RWPE1 (cell line): ENCODE measurements around the gene IL11RA.
"Not testable (repeated sequence)": the region's sequence is repeated elsewhere in the genome, so short reads cannot be mapped to it uniquely, and the experiment has no call there.

Experiments used
- CTCF ChIA-PET: fragments of 350-600 bp; sonication (Branson Sonifier 250); formaldehyde crosslinking; extraction: SDS; loops from one replicate; lab custom pipeline; 2021; lab: Yijun Ruan, JAX
- POLR2A ChIA-PET: fragments of 400-600 bp; formaldehyde crosslinking; extraction: SDS; loops from one replicate; lab custom pipeline; 2020; ENCODE audit warnings: antibody characterized with exemption; ENCODE audit not compliant: low non-redundant PET; lab: Yijun Ruan, JAX
- DNase-seq: peaks from one replicate; pipeline ENCODE4 v3.0.0; 2012; ENCODE audit warnings: low spot score
- H3K27ac ChIP-seq: fragments of 450-650 bp; 2 replicates; pipeline ENCODE4 v1.5.1; 2017
- TF ChIP-seq, protein P1 (sequence below): fragments of 450-650 bp; conservative IDR thresholded peaks from 2 replicates; pipeline ENCODE4 v1.5.1; 2017; ENCODE audit warnings: low read depth, mild to moderate bottlenecking

The IL11RA gene

DNA sequence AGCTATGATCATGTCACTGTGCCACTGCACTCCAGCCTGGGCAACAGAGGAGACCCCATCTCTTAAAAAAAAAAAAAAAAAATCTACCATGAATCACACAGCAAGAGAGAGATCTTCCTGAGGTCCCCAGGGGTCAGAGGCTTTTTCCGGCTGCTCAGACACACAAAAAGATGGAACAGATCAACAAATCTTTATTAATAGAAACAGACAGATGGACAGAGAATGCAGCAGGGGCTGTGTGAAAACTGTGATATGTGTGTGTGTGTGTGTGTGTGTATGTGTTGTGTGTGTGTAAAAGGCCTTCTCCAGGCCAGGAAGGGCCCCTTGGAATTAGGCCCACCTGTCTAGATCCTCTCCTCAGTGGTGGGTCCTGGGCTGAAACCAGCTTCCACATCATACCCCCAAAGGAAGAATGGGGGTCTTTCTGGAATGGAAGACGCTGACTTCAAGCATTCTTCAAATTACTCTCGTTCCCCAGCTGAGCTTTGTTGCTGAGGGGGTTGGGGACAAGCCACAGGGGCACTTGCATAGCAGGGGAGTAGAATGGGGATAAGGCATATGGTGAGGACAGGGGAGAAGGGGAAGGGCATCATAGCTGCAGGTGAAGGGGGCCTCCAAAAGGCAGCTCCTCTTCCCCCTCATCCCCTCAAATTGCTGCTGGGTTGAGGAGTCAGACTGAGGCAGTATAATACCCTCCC, 17.3 kb upstream of the IL11RA start:
- TF ChIP-seq, protein P1, sequence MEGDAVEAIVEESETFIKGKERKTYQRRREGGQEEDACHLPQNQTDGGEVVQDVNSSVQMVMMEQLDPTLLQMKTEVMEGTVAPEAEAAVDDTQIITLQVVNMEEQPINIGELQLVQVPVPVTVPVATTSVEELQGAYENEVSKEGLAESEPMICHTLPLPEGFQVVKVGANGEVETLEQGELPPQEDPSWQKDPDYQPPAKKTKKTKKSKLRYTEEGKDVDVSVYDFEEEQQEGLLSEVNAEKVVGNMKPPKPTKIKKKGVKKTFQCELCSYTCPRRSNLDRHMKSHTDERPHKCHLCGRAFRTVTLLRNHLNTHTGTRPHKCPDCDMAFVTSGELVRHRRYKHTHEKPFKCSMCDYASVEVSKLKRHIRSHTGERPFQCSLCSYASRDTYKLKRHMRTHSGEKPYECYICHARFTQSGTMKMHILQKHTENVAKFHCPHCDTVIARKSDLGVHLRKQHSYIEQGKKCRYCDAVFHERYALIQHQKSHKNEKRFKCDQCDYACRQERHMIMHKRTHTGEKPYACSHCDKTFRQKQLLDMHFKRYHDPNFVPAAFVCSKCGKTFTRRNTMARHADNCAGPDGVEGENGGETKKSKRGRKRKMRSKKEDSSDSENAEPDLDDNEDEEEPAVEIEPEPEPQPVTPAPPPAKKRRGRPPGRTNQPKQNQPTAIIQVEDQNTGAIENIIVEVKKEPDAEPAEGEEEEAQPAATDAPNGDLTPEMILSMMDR: no peak
- CTCF ChIA-PET: interaction anchor here (0.5 to 2.1 kb wide), 22 partner anchors 9 to 1064 kb away, joined by 3 to 12 read pairs (median 6); partner anchors contain the start of genes DCTN3, GALT and IL11RA

DNA sequence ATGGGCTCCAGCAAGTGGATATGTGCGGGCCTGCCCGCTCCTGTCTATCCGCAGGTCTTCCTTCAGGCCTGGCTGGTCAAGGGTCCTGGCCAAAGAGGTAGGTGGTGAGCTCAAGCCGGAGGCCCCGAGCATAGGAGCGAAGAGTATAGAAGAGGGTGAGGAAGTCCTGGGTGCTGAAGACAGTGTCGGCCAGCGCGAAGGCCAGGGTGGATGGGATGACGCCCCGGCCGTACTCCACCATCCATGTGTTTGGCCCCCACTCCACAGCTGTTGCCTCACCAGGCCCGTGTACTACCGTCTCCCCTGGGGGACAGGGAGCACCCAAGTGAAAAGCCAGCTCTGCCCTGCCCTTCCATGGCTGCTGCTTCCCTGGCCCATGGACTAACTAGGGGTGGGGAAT, 16.4 kb upstream of the IL11RA start:
- ChIA-PET CTCF (interaction anchor here (0.5 to 2.1 kb wide), 7 partner anchors 25 to 688 kb away, joined by 3 to 10 read pairs (median 4); no protein-coding TSS in a partner anchor), POLR2A (interaction anchor here (0.6 to 1.1 kb wide), 3 partner anchors 11 to 230 kb away, joined by 3 read pairs; partner anchors contain the start of gene GALT)
- peak overlapping the region; percentile 79 for H3K27ac ChIP-seq
- DNase-seq: no peak
- TF ChIP-seq, protein P1: no peak

More for the DNA sequence above, 17.3 kb upstream of the IL11RA start:
- POLR2A ChIA-PET: interaction anchor here (0.6 to 1.1 kb wide), 4 partner anchors 12 to 162 kb away, joined by 3 to 10 read pairs (median 4); partner anchors contain the start of gene GALT
- no peak for DNase-seq
- peak overlapping the region; percentile 79 for H3K27ac ChIP-seq

DNA sequence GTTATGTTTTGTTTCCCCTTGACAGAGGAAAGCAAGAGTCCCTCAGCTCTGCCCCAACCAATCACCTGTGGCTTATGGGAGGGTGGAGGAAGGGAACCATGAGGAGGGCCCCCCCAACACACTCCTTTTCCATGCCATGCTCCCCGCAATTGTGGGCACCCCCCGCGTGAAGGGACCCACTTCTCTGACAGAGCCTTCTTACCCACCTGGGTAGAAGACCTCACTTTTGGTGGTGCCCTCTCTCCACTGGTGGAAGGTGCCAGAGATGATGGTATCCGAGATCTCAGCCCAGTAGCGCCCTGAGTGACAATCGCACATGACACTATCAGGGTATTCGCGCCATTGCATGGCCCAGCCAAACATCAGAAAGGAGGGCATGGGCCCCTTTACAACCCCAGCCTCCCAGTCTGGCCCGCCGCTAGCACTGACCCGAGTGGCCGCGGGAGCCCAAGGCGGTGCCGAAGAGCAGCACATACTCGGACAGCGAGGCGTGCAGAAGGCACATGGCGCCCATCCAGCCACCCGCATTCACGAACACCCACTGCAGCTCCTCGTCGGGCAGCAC, 15.1 kb upstream of the IL11RA start:
- H3K27ac ChIP-seq: peak overlapping the region; percentile 79

DNA sequence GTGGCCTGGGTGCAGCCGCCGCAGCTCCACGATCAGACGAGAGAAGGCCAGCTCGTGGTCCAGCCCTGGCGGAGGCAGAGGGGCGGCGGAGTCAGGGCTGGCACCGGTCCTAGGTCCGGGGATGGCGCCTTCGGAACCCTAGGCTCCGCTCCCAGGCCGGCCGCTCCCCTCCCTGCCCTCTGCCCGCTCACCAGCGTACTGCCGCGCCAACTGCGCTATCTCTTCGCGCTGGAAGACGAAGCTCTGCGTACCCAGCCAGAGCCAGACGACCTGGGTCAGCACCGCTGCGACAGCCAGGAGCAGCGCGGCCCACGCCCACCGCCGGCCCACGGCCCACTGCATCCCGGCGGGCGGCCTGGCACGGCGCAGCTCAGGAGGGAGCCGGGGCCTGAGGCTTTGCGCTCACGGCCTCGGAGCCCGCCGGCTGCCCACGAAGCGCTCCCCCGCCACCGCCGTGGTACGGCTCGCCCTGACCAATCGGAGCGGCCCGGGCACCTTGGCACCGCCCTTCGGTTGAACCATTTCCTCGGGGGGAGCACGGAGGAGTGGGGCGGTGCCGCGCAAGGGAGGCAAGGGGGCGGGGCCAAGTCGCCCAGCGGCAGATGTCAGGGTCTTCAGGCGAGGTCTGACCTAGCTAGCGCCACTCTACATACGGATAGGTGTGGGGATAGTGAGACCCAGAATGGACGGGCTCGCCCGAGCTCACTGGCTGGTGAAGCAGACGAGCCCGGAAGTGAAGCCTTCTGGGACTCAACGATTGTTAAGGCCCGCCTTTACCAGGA, 14.4 kb upstream of the IL11RA start, which contains the start of gene SIGMAR1:
Gene SIGMAR1 (minus strand): TSS at position 432 of the 782 bp plus-strand sequence. CDS start 90 bp downstream, at position 342.
- H3K27ac ChIP-seq: peak within 1 kb of the TSS; percentile 79
- TF ChIP-seq, protein P1: no peak
- ChIA-PET POLR2A (interaction anchor here (0.6 to 1.3 kb wide), 4 partner anchors 9 to 814 kb away, joined by 3 to 5 read pairs (median 3); partner anchors contain the start of genes GALT and IL11RA), CTCF (interaction anchor here (0.6 to 1.7 kb wide), 6 partner anchors 9 to 717 kb away, joined by 3 to 7 read pairs (median 4); partner anchors contain the start of gene GALT)
- peak; percentile 98 for DNase-seq

More for the DNA sequence above, 15.1 kb upstream of the IL11RA start:
- TF ChIP-seq, protein P1: no peak
- ChIA-PET POLR2A (interaction anchor here (0.6 to 0.9 kb wide), 2 partner anchors 14 to 814 kb away, joined by 3 read pairs; no protein-coding TSS in a partner anchor), CTCF (interaction anchor here (0.6 to 1.7 kb wide), 3 partner anchors 33 to 717 kb away, joined by 3 to 5 read pairs (median 3); no protein-coding TSS in a partner anchor)
- peak; percentile 51 for DNase-seq

DNA sequence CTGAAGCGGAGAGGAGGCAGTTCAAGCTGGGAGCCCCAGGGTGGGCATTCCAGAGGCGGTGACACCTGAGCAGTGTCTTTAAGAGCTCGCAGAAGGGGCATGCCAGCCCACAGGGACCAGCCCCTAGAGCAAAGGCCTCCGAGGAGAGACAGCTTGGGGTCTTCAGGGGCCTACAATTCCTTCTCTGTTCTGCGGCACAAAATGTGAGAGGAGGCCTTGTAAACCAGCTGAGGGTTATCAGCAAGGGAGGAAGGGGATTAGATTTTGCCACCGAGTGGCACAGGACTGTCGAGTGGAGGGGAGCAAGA, 13.9 kb upstream of the IL11RA start:
- H3K27ac ChIP-seq: peak overlapping the region; percentile 79
- ChIA-PET CTCF (interaction anchor here (0.6 to 1.4 kb wide), 4 partner anchors 9 to 441 kb away, joined by 3 to 7 read pairs (median 4); partner anchors contain the start of genes FANCG and GALT), POLR2A (interaction anchor here (0.6 to 1.3 kb wide), 2 partner anchors 9 to 14 kb away, joined by 3 to 5 read pairs; partner anchors contain the start of genes GALT and IL11RA)
- no peak for DNase-seq
- TF ChIP-seq, protein P1: no peak

DNA sequence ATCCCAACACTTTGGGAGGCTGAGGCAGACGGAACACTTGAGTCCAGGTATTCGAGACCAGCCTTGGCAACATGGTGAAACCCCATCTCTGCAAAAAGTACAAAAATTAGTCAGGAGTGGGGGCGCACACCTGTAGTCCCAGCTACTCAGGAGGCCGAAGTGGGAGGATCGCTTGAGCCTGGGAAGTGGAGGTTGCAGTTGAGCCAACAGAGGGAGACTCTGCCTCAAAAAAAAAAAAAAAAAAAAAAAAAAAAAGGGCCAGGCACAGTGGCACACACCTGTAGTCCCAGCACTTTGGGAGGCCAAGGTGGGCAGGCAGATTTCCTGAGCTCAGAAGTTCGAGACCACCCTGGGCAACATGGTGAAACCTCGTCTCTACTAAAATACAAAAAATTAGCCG, 12.7 kb upstream of the IL11RA start:
- CTCF ChIA-PET: interaction anchor here (0.6 to 1.0 kb wide), 2 partner anchors 236 to 1067 kb away, joined by 3 to 4 read pairs; no protein-coding TSS in a partner anchor
- POLR2A ChIA-PET: interaction anchor here (0.6 to 0.7 kb wide), 2 partner anchors 35 to 517 kb away, joined by 9 to 11 read pairs; no protein-coding TSS in a partner anchor

More for the DNA sequence above, 12.7 kb upstream of the IL11RA start:
- not testable (repeated sequence) for H3K27ac ChIP-seq, DNase-seq
